ENCODE measurements around the gene OTOA.

- TF ChIP-seq, protein P1, sequence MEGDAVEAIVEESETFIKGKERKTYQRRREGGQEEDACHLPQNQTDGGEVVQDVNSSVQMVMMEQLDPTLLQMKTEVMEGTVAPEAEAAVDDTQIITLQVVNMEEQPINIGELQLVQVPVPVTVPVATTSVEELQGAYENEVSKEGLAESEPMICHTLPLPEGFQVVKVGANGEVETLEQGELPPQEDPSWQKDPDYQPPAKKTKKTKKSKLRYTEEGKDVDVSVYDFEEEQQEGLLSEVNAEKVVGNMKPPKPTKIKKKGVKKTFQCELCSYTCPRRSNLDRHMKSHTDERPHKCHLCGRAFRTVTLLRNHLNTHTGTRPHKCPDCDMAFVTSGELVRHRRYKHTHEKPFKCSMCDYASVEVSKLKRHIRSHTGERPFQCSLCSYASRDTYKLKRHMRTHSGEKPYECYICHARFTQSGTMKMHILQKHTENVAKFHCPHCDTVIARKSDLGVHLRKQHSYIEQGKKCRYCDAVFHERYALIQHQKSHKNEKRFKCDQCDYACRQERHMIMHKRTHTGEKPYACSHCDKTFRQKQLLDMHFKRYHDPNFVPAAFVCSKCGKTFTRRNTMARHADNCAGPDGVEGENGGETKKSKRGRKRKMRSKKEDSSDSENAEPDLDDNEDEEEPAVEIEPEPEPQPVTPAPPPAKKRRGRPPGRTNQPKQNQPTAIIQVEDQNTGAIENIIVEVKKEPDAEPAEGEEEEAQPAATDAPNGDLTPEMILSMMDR (IDR thresholded peaks at IDR 0.05): no peak
- TF ChIP-seq POLR2A (IDR thresholded peaks at IDR 0.05): no peak
Measured at GRCh38 chr16:21614896-21615295, 48.9 kb upstream of the OTOA start.

All from body of pancreas (tissue), 4 donors.